ENCODE data around the gene POLK. TPM values are rescaled to one million over a fixed set of nuclear protein-coding genes. Genes with fewer than 3 reads are reported as not detected.

The POLK gene
- total and polyA plus RNA-seq, 8 donors = 3.7 to 145 (median 21.2) TPM

- no peaks in the 10 kb centered on the region for H3K36me3 ChIP-seq
- H3K9me3 ChIP-seq = no peaks in the 10 kb centered on the region
- intact Hi-C loops (cut with DNase I; ENCODE audit: low total_unique reads) = no loop called here
- peaks cover 12 to 64% (median 41%) of the 10 kb centered on the region in 4 donors for H3K4me1 ChIP-seq
- H3K27ac ChIP-seq = no peak overlapping the region
- H3K4me3 ChIP-seq = no peak overlapping the region
- no peak for DNase-seq
- TF ChIP-seq POLR2A (IDR thresholded peaks at IDR 0.05) = no peak
- TF ChIP-seq CTCF (IDR thresholded peaks at IDR 0.05) = no peak
- WGBS, 5 donors = 13 to 67% (median 58%) methylated on average over 1 of the region's 1 CpG
- no peaks in the 10 kb centered on the region for H3K27me3 ChIP-seq
Measured at GRCh38 chr5:75513841-75514240, 2.1 kb downstream of the POLK start.

GRCh38 chr5:75514323-75514722 is 2.6 kb downstream of the POLK start:
- peaks cover 15 to 63% (median 41%) of the 10 kb centered on the region in 4 donors for H3K4me1 ChIP-seq
- H3K9me3 ChIP-seq = no peaks in the 10 kb centered on the region
- H3K4me3 ChIP-seq = no peak overlapping the region
- no peaks in the 10 kb centered on the region for H3K27me3 ChIP-seq
- no peak overlapping the region for H3K27ac ChIP-seq
- H3K36me3 ChIP-seq = no peaks in the 10 kb centered on the region
- intact Hi-C loops (cut with DNase I; ENCODE audit: low total_unique reads) = no loop called here
- TF ChIP-seq EP300 (IDR thresholded peaks at IDR 0.05) = no peak
- no peak for DNase-seq
- 86 to 99% (median 94%) methylated on average over 3 of the region's 3 CpGs for WGBS, 5 donors

- Histone ChIP-seq H3K4me1 (peaks cover 5 to 50% (median 34%) of the 10 kb centered on the region in 4 donors), H3K27me3 (no peaks in the 10 kb centered on the region), H3K4me3 (no peak overlapping the region), H3K36me3 (peaks cover 0 to 10% (median 5%) of the 10 kb centered on the region in 4 donors), H3K9me3 (peaks cover 0 to 17% (median 9%) of the 10 kb centered on the region in 4 donors), H3K27ac (no peak overlapping the region)
- no peak for TF ChIP-seq POLR2AphosphoS5 (IDR thresholded peaks at IDR 0.05)
- no peak for TF ChIP-seq CTCF (IDR thresholded peaks at IDR 0.05)
- WGBS, 5 donors = 63 to 79% (median 68%) methylated on average over 1 of the region's 1 CpG
- intact Hi-C loops (cut with DNase I; ENCODE audit: low total_unique reads) = no loop called here
- no peak for DNase-seq
Measured at GRCh38 chr5:75519761-75520160, 8.1 kb downstream of the POLK start.

GRCh38 chr5:75521195-75521594 is 9.5 kb downstream of the POLK start:
- no peak overlapping the region for H3K4me3 ChIP-seq
- H3K36me3 ChIP-seq = peaks cover 0 to 10% (median 5%) of the 10 kb centered on the region in 4 donors
- H3K4me1 ChIP-seq = peaks cover 5 to 57% (median 33%) of the 10 kb centered on the region in 4 donors
- no peak for TF ChIP-seq EP300 (IDR thresholded peaks at IDR 0.05)
- TF ChIP-seq CTCF (IDR thresholded peaks at IDR 0.05) = no peak
- TF ChIP-seq POLR2AphosphoS5 (IDR thresholded peaks at IDR 0.05) = no peak
- TF ChIP-seq POLR2A (IDR thresholded peaks at IDR 0.05) = no peak
- DNase-seq = no peak
- intact Hi-C loops (cut with DNase I; ENCODE audit: low total_unique reads) = no loop called here
- WGBS, 5 donors = 94 to 100% (median 96%) methylated on average over 2 of the region's 2 CpGs
- peaks cover 0 to 17% (median 9%) of the 10 kb centered on the region in 4 donors for H3K9me3 ChIP-seq
- no peaks in the 10 kb centered on the region for H3K27me3 ChIP-seq
- no peak overlapping the region for H3K27ac ChIP-seq

- Histone ChIP-seq H3K27ac (no peak overlapping the region), H3K4me3 (no peak overlapping the region), H3K4me1 (peaks cover 5 to 64% (median 29%) of the 10 kb centered on the region in 4 donors), H3K27me3 (no peaks in the 10 kb centered on the region), H3K36me3 (peaks cover 0 to 10% (median 5%) of the 10 kb centered on the region in 4 donors), H3K9me3 (peaks cover 0 to 17% (median 9%) of the 10 kb centered on the region in 4 donors)
- intact Hi-C loops (cut with DNase I; ENCODE audit: low total_unique reads) = no loop called here
- TF ChIP-seq POLR2AphosphoS5 (IDR thresholded peaks at IDR 0.05) (no peak), EP300 (IDR thresholded peaks at IDR 0.05) (no peak), POLR2A (IDR thresholded peaks at IDR 0.05) (no peak), CTCF (IDR thresholded peaks at IDR 0.05) (no peak)
- DNase-seq = no peak
Measured at GRCh38 chr5:75522025-75522424, 10.3 kb downstream of the POLK start.
